Activated CD4-positive, alpha-beta T cell treated with anti-CD3 and anti-CD28 coated beads, Interleukin-2, amount 10 ng/mL, durations not matched to agents 24 days and 14 days (primary cell): ENCODE results near the gene PTH1R. TPM values are rescaled to one million over a fixed set of nuclear protein-coding genes. Genes with fewer than 3 reads are reported as not detected.

Source experiments
- DNase-seq: peaks from one replicate; pipeline ENCODE4 v3.0.0; 2022
- H3K27ac Mint-ChIP-seq: one replicate; pipeline ENCODE4 v1.8.0; 2022; ENCODE audit warnings: mild to moderate bottlenecking, mixed read lengths
- H3K27me3 Mint-ChIP-seq: one replicate; pipeline ENCODE4 v1.8.0; 2022; ENCODE audit warnings: mixed read lengths
- H3K36me3 Mint-ChIP-seq: one replicate; pipeline ENCODE4 v1.8.0; 2022; ENCODE audit warnings: low read depth, mild to moderate bottlenecking, mixed read lengths
- H3K4me1 Mint-ChIP-seq: one replicate; pipeline ENCODE4 v1.8.0; 2021; ENCODE audit warnings: mixed read lengths
- H3K4me3 Mint-ChIP-seq: one replicate; pipeline ENCODE4 v1.8.0; 2022; ENCODE audit warnings: mild to moderate bottlenecking, moderate library complexity, mixed read lengths
- H3K9me3 Mint-ChIP-seq: one replicate; pipeline ENCODE4 v1.8.0; 2021; ENCODE audit warnings: mixed read lengths
- intact Hi-C: fragments of 100-400 bp; cut with micrococcal nuclease; formaldehyde crosslinking; loops from one replicate; pipeline ENCODE4 v1.15.1; 2023
- total RNA-seq: library from RNA; stranded (reverse); gene quantifications from 2 replicates; pipeline ENCODE4 v1.2.3, GENCODE V29; 2022

PTH1R gene
- total RNA-seq, 1 donor from 2014 or later, result not detected

DNA sequence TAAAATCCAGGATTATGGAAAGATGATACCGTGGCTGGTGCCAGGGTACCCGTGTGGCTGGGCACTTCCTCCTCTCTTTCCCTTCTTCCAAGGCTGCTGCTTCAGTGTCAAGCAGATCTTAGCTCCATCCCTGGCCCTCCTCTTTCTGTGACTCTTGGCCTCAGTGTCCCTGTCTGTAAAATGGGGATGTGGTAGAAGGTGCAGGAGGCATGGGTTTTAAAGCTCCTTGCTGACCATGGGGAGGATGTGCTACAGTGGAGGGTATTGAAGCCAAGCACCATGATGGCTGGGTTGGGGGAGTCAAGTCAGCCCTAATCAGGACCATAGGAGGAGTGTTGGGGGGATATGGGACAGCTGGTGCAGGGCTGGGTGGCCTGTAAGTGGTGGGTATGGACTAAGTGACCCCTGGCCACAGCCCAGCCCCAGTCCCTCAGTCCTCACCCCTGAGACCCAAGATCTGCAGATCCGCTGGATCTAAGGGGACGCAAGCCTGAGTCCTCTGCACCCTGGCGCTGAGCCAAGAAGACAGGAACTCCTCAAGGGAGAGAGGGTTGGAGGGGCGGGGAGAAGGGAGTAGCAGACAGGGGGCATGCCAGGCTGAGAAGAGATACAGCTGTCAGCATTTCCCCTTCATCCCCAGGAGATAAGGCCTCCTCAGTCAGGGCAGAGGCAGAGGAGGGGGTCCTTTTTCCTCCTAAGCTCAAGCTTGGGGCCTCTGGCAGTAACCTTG is 12.0 kb downstream of the PTH1R start:
- intact Hi-C loops, result no loop called here
- DNase-seq, result no peak
- no peaks in the 10 kb centered on the region for H3K36me3 Mint-ChIP-seq
- peaks cover 3% of the 10 kb centered on the region for H3K4me1 Mint-ChIP-seq
- H3K27me3 Mint-ChIP-seq, result peaks cover 71% of the 10 kb centered on the region
- no peak overlapping the region for H3K4me3 Mint-ChIP-seq
- no peak overlapping the region for H3K27ac Mint-ChIP-seq
- no peaks in the 10 kb centered on the region for H3K9me3 Mint-ChIP-seq

DNA sequence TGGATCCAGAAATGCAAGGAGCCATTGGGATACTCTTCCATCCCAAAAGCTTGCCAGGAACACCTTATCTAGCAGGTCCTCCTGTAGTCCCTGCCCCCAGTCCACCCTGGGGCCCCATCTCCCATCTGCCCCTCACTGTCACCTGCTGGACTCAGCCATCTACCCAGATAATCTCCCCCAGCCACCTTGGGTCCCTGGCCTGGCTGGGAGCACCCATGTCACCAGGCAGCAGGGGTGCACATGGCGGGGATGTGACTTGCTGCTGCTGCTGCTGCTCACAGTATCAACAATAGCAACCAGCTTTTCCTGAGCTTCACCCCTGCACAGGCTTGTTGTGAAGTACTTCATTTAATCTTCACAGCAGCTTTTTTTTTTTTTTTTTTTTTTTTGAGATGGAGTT is 12.6 kb downstream of the PTH1R start:
- H3K4me3 Mint-ChIP-seq, result no peak overlapping the region
- peaks cover 3% of the 10 kb centered on the region for H3K4me1 Mint-ChIP-seq
- peaks cover 67% of the 10 kb centered on the region for H3K27me3 Mint-ChIP-seq
- intact Hi-C loops, result no loop called here
- H3K36me3 Mint-ChIP-seq, result no peaks in the 10 kb centered on the region
- H3K27ac Mint-ChIP-seq, result no peak overlapping the region
- no peak for DNase-seq
- H3K9me3 Mint-ChIP-seq, result no peaks in the 10 kb centered on the region

DNA sequence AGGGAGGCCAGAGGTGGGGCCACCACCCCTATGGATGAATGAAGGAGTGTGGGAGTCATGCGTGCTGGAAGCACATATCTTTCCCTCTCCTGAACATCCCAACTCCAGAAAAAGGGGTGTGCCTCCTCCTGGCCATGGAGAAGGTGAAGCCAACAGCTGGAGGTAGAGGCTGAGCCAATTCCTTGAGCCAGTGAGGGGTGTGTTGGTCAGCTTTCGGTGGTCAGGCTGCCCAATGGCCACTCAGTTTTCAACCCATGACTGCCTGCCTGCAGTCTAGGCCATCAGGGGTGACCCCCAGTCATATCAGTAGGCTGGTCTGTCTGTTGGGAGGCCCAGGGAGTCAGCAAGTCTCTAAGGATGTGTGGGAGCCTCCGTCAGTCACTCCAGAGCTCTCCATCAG is 13.6 kb downstream of the PTH1R start:
- Mint-ChIP-seq H3K36me3 (no peaks in the 10 kb centered on the region), H3K9me3 (no peaks in the 10 kb centered on the region), H3K27ac (no peak overlapping the region), H3K4me3 (no peak overlapping the region), H3K27me3 (peaks cover 64% of the 10 kb centered on the region), H3K4me1 (peaks cover 5% of the 10 kb centered on the region)
- intact Hi-C loops, result no loop called here
- DNase-seq, result no peak

DNA sequence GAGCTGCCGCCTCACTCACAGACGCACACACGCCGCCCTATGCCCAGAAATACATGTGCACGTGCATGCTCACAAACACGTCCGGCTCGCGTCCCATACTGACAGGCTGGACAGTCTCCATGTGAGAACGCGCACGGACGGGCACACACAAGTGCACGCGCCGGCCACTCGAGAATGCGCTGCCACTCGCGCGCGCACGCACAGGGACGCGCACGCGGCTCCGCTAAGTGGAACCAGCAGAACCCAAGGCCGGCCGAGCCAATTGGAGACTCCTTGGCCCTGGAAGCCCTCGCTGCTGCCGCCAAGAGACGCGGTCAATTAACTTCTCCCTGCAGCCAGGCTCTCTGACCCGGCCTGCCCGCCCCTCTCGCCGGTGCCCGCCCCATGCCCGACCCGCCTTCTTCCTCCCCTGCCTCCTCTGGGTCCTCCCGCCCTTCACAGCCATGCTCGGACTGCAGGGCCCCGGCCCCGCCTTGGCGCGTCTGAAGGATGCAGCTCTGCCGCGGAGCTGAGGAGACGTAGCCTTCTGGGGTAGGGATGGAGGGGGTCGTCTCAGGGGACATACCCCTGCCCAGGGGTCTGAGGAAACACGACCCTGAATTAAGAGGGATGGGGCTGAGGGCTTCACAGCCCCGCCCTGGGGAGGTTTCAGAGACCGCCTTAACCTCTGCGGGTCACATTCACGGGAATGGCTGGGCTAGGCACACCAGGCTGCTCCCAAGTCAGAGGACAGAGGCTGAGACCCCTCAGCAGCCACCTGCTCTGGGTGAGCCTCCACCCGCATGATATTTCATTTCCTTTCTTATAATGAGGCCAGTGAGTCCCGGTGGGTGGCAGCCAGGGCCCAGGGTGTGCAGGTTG is 15.0 kb downstream of the PTH1R start:
- Mint-ChIP-seq H3K4me3 (peak overlapping the region; percentile 63), H3K27me3 (peaks cover 63% of the 10 kb centered on the region)

DNA sequence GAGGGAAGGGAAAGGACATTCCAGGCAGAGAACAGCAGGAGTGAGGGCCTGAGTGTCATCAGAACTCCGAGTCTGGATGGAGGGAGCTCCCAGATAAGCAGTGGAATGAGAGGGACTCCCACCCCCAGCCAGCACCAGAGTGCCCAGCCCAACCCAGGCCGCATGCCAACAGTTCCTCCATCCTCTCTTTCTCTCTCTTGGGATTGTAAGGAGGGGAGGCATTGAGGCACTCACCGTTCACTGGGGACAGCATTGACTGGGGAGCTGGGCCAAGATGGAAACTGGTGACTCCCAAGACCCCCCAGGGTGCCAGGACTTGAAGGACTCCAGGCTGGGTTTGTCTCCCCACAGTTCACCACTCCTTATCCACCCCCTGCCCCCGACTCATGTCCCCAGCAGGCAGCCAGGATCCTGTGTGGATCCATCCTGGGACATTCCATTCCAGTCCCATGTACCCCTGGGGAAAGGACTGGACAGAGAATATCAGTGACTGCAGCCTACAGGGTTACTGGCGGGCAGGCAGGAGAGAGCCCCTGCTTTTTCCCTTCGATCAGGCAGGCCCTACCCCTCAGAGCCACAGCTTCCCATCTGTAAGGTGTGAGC is 15.7 kb downstream of the PTH1R start:
- DNase-seq, result no peak
- H3K4me3 Mint-ChIP-seq, result no peak overlapping the region
- peaks cover 63% of the 10 kb centered on the region for H3K27me3 Mint-ChIP-seq
- H3K27ac Mint-ChIP-seq, result no peak overlapping the region
- no peaks in the 10 kb centered on the region for H3K9me3 Mint-ChIP-seq
- no peaks in the 10 kb centered on the region for H3K36me3 Mint-ChIP-seq
- peaks cover 5% of the 10 kb centered on the region for H3K4me1 Mint-ChIP-seq
- intact Hi-C loops, result no loop called here

More for the DNA sequence above, 15.0 kb downstream of the PTH1R start:
- Mint-ChIP-seq H3K27ac (no peak overlapping the region), H3K9me3 (no peaks in the 10 kb centered on the region), H3K4me1 (peaks cover 5% of the 10 kb centered on the region), H3K36me3 (no peaks in the 10 kb centered on the region)
- DNase-seq, result peak; percentile 68
- intact Hi-C loops, result no loop called here

DNA sequence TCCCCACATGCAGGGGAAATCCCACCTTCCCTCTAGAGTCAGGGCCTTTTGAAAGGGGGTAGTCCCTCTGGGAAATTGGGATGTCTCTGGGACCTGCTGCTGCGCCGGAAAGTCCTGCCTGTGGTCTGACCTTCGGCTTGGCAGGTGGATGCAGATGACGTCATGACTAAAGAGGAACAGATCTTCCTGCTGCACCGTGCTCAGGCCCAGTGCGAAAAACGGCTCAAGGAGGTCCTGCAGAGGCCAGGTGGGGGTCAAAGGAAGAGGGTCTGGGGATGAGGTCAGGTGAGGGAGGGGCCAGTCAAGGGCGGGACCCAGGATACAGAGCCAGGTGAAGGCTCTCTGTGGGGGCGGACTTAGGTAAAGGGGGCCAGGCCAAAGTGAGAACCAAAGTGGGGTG is 16.2 kb downstream of the PTH1R start:
- no peaks in the 10 kb centered on the region for H3K36me3 Mint-ChIP-seq
- H3K4me3 Mint-ChIP-seq, result no peak overlapping the region
- no peak for DNase-seq
- H3K9me3 Mint-ChIP-seq, result no peaks in the 10 kb centered on the region
- H3K4me1 Mint-ChIP-seq, result peaks cover 5% of the 10 kb centered on the region
- no peak overlapping the region for H3K27ac Mint-ChIP-seq
- intact Hi-C loops, result no loop called here
- peaks cover 64% of the 10 kb centered on the region for H3K27me3 Mint-ChIP-seq

DNA sequence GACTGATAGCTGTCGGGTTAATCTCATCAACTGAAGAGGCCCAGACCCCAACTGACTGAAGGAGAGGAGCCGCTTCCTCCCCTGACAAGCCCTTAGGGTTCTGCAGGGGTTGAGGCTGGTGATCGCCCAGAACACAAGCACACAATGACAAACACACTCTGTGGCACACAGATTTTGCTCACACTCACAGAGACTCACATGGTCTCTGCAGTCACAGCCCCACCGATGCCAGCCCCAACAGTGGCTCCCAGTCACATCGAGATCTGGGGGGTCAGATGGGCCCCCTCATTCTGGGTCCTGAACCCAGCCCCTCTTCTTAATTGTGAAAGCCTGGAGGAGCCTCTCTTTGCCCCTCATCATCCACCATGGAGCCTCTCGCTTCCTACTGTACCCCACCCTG is 16.7 kb downstream of the PTH1R start:
- H3K4me3 Mint-ChIP-seq, result no peak overlapping the region
- H3K4me1 Mint-ChIP-seq, result peaks cover 5% of the 10 kb centered on the region
- no peaks in the 10 kb centered on the region for H3K9me3 Mint-ChIP-seq
- no peak overlapping the region for H3K27ac Mint-ChIP-seq
- no peaks in the 10 kb centered on the region for H3K36me3 Mint-ChIP-seq
- DNase-seq, result no peak
- H3K27me3 Mint-ChIP-seq, result peaks cover 68% of the 10 kb centered on the region
- intact Hi-C loops, result no loop called here

DNA sequence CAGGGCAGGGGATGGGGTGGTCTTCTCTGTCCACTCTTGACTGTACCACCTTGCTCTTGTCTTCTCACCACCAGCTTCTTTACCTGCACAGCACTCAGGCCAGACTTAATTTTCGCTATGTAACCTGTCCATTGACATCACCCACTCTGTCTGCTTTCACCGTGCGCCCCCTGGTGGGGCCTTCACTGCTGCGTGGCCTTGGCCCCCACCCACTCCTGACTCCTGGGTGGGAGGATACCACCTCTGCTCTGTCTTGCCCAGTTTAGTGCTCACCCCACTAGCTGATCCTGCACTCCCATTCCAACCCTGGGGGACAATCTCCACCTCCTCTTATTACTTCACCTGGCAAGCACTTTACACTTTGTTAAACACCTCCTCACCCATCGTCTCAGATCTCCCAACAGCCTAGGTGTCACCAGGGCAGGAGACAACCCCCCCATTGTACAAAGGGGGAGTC is 17.7 kb downstream of the PTH1R start:
- intact Hi-C loops, result loop anchor here (1.0 kb wide), 2 partner anchors 29 to 190 kb away; no protein-coding TSS in a partner anchor
- H3K27me3 Mint-ChIP-seq, result peaks cover 64% of the 10 kb centered on the region
- no peaks in the 10 kb centered on the region for H3K36me3 Mint-ChIP-seq
- no peak overlapping the region for H3K4me3 Mint-ChIP-seq
- peaks cover 5% of the 10 kb centered on the region for H3K4me1 Mint-ChIP-seq
- no peaks in the 10 kb centered on the region for H3K9me3 Mint-ChIP-seq
- H3K27ac Mint-ChIP-seq, result no peak overlapping the region
- DNase-seq, result peak; percentile 93

DNA sequence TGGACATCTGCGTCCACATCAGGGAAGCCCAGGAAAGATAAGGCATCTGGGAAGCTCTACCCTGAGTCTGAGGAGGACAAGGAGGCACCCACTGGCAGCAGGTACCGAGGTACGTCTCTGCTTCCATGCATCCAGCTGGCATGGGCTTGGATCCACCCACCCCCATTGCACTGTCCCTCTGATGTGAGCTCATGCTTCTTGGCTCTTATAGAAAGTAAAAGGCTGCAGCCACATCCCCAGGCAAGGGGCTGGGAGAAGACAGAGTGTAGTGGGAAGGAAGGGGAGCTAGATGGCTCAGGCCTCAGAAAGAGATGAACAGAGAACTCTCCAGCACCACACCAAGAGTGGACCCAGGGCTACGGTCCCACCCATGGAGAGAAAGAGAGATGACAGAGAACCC is 18.2 kb downstream of the PTH1R start:
- intact Hi-C loops, result loop anchor here (1.0 kb wide), 2 partner anchors 29 to 190 kb away; no protein-coding TSS in a partner anchor
- no peak overlapping the region for H3K27ac Mint-ChIP-seq
- H3K27me3 Mint-ChIP-seq, result peaks cover 62% of the 10 kb centered on the region
- H3K4me1 Mint-ChIP-seq, result peaks cover 5% of the 10 kb centered on the region
- H3K9me3 Mint-ChIP-seq, result no peaks in the 10 kb centered on the region
- H3K4me3 Mint-ChIP-seq, result no peak overlapping the region
- DNase-seq, result no peak
- no peaks in the 10 kb centered on the region for H3K36me3 Mint-ChIP-seq

DNA sequence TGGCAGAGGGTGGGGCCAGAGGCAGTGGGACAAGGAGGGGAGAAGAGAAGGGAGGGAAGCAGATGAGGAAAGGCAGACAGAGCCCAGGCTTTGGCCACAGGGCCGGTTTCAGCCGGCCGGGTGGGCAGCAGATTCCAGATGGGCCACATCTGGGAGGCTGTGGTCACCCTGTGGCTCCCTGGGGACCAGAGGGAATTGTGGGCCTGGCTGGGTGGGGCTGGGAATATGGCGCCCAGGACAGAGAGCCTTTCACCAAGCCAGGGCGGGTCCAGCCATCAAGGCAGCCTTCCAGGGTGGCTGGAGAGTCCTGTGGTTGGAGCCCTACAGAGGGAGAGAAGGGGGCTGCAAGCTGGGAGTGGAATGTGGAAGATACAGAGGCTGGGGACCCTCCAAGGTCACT is 18.9 kb downstream of the PTH1R start:
- Mint-ChIP-seq H3K9me3 (no peaks in the 10 kb centered on the region), H3K27ac (no peak overlapping the region), H3K36me3 (no peaks in the 10 kb centered on the region), H3K4me3 (no peak overlapping the region), H3K4me1 (peaks cover 5% of the 10 kb centered on the region), H3K27me3 (peaks cover 55% of the 10 kb centered on the region)
- intact Hi-C loops, result no loop called here
- no peak for DNase-seq

DNA sequence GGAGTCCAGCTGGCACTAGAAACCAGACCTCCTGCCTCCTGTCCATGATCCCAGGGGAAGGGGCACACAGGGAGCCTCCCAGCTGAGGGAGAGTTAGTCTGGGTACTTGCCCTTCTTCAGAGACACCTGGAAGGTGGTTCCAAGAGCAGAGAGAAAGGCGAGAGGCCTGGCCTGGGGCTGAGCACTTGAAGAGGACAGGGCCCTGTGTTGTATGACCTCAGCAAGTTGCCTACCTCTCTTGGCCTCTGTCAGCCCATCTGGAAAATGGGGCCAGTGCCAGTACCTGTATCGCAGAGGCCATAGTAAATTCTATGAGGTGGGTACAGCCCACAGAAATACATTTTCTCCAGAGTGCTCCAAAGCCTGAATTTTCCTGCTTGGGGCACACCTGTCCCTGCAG is 19.5 kb downstream of the PTH1R start:
- no peak overlapping the region for H3K27ac Mint-ChIP-seq
- peaks cover 5% of the 10 kb centered on the region for H3K4me1 Mint-ChIP-seq
- H3K9me3 Mint-ChIP-seq, result no peaks in the 10 kb centered on the region
- H3K27me3 Mint-ChIP-seq, result peaks cover 49% of the 10 kb centered on the region
- intact Hi-C loops, result no loop called here
- H3K4me3 Mint-ChIP-seq, result no peak overlapping the region
- no peaks in the 10 kb centered on the region for H3K36me3 Mint-ChIP-seq
- DNase-seq, result no peak

DNA sequence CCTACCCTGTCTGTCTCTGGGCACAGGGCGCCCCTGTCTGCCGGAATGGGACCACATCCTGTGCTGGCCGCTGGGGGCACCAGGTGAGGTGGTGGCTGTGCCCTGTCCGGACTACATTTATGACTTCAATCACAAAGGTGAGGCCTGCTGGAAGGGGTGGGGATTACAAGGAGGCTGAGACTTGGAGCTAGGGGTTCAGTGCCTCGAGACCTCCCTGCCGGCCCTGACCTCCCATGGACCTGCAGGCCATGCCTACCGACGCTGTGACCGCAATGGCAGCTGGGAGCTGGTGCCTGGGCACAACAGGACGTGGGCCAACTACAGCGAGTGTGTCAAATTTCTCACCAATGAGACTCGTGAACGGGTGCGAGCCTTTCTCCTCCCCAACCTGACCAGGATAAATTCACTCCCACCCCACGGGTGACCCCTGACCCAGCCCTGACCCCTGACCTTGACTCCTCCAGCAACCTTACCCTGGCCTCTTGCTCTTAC is 20.4 kb downstream of the PTH1R start:
- Mint-ChIP-seq H3K27ac (no peak overlapping the region), H3K36me3 (no peaks in the 10 kb centered on the region), H3K4me1 (peaks cover 2% of the 10 kb centered on the region), H3K27me3 (peaks cover 42% of the 10 kb centered on the region), H3K4me3 (no peak overlapping the region), H3K9me3 (no peaks in the 10 kb centered on the region)
- intact Hi-C loops, result no loop called here
- no peak for DNase-seq

DNA sequence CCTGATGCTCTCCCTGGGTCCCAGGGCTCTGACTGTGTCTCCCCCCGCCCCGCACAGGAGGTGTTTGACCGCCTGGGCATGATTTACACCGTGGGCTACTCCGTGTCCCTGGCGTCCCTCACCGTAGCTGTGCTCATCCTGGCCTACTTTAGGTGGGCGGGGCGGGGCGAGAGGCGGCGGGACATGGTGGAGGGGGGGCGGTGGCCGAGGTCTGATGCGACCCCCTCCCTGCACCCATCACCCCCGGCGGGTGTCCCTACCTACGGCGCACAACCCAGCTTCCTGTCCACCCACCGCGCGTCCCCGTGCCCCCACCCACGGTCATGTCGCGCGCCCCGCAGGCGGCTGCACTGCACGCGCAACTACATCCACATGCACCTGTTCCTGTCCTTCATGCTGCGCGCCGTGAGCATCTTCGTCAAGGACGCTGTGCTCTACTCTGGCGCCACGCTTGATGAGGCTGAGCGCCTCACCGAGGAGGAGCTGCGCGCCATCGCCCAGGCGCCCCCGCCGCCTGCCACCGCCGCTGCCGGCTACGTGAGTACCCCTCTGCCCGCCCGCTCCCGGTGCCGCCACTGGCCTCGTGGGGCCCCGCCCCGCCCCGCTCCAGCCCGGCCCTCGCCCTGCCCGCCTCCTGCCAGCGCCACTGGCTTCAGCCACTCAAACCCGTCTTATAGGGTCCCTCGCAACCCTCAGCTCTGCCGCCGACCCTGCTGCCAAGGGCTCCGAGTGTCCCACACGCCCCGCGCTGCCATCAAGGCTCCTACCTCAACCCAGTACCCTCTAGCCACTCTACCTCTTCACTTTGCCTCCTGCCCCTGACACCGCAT is 21.0 kb downstream of the PTH1R start:
- peaks cover 36% of the 10 kb centered on the region for H3K27me3 Mint-ChIP-seq
- no peaks in the 10 kb centered on the region for H3K36me3 Mint-ChIP-seq
- DNase-seq, result no peak
- intact Hi-C loops, result no loop called here
- H3K4me3 Mint-ChIP-seq, result no peak overlapping the region
- peaks cover 2% of the 10 kb centered on the region for H3K4me1 Mint-ChIP-seq
- no peaks in the 10 kb centered on the region for H3K9me3 Mint-ChIP-seq
- H3K27ac Mint-ChIP-seq, result no peak overlapping the region
